IMR-90 (cell line): ENCODE measurements around the gene DOCK2.

Experiments used
- BHLHE40 ChIP-seq: fragments of 150-350 bp; IDR thresholded peaks from 2 replicates; pipeline ENCODE4 v1.6.1; 2016; ENCODE audit warnings: mild to moderate bottlenecking, low read depth, low read length
- CEBPB ChIP-seq: IDR thresholded peaks from 2 replicates; pipeline ENCODE4 v1.6.1; 2012; ENCODE audit warnings: low read depth, low read length, improper control_type of control experiment
- FOS ChIP-seq: fragments of 150-350 bp; IDR thresholded peaks from 2 replicates; pipeline ENCODE4 v1.6.1; 2016; ENCODE audit warnings: low read depth, low read length
- MAFK ChIP-seq: IDR thresholded peaks from 2 replicates; pipeline ENCODE4 v1.6.1; 2012; ENCODE audit warnings: low read depth, low read length, improper control_type of control experiment
- MAZ ChIP-seq: IDR thresholded peaks from 2 replicates; pipeline ENCODE4 v1.6.1; 2012; ENCODE audit warnings: low read depth, mild to moderate bottlenecking, low read length, improper control_type of control experiment, moderate library complexity, borderline replicate concordance
- MXI1 ChIP-seq: IDR thresholded peaks from 2 replicates; pipeline ENCODE4 v1.6.1; 2012; ENCODE audit warnings: low read depth, mild to moderate bottlenecking, low read length, moderate library complexity, borderline replicate concordance
- POLR2A ChIP-seq: IDR thresholded peaks from 2 replicates; pipeline ENCODE4 v1.6.1; 2012; ENCODE audit warnings: mild to moderate bottlenecking, low read depth, low read length
- RAD21 ChIP-seq: IDR thresholded peaks from 2 replicates; pipeline ENCODE4 v1.6.1; 2012; ENCODE audit warnings: low read length, improper control_type of control experiment
- RFX5 ChIP-seq: IDR thresholded peaks from 2 replicates; pipeline ENCODE4 v1.8.0; 2012; ENCODE audit warnings: low read depth, mild to moderate bottlenecking, low read length, moderate library complexity
- SMC3 ChIP-seq: fragments of 150-350 bp; IDR thresholded peaks from 2 replicates; pipeline ENCODE4 v1.6.1; 2016; ENCODE audit warnings: low read depth, mild to moderate bottlenecking, antibody characterized with exemption, low read length, moderate library complexity
- TF ChIP-seq, protein P1 (sequence below): conservative IDR thresholded peaks from 2 replicates; pipeline ENCODE4 v1.5.1; 2012; ENCODE audit warnings: mild to moderate bottlenecking, low read depth, low read length, improper control_type of control experiment
- TF ChIP-seq, protein P2 (sequence below): fragments of 150-350 bp; IDR thresholded peaks from 2 replicates; pipeline ENCODE4 v1.6.1; 2017; ENCODE audit warnings: mild to moderate bottlenecking, antibody characterized with exemption, low read length, low read depth

GRCh38 chr5:170095646-170096045 lies 458.6 kb downstream of the DOCK2 start:
- TF ChIP-seq, protein P1, sequence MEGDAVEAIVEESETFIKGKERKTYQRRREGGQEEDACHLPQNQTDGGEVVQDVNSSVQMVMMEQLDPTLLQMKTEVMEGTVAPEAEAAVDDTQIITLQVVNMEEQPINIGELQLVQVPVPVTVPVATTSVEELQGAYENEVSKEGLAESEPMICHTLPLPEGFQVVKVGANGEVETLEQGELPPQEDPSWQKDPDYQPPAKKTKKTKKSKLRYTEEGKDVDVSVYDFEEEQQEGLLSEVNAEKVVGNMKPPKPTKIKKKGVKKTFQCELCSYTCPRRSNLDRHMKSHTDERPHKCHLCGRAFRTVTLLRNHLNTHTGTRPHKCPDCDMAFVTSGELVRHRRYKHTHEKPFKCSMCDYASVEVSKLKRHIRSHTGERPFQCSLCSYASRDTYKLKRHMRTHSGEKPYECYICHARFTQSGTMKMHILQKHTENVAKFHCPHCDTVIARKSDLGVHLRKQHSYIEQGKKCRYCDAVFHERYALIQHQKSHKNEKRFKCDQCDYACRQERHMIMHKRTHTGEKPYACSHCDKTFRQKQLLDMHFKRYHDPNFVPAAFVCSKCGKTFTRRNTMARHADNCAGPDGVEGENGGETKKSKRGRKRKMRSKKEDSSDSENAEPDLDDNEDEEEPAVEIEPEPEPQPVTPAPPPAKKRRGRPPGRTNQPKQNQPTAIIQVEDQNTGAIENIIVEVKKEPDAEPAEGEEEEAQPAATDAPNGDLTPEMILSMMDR = no peak
- TF ChIP-seq RFX5 (no peak), RAD21 (no peak), MAFK (no peak), POLR2A (no peak), MXI1 (no peak), MAZ (no peak), CEBPB (no peak), SMC3 (no peak), BHLHE40 (no peak), FOS (no peak)
- TF ChIP-seq, protein P2, sequence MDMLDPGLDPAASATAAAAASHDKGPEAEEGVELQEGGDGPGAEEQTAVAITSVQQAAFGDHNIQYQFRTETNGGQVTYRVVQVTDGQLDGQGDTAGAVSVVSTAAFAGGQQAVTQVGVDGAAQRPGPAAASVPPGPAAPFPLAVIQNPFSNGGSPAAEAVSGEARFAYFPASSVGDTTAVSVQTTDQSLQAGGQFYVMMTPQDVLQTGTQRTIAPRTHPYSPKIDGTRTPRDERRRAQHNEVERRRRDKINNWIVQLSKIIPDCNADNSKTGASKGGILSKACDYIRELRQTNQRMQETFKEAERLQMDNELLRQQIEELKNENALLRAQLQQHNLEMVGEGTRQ = no peak
